Neural crest cell (in vitro differentiated cells): ENCODE data around the gene EPG5. TPM values are rescaled to one million over a fixed set of nuclear protein-coding genes. Genes with fewer than 3 reads are reported as not detected.

Experiments
- DNase-seq: peaks from one replicate; pipeline ENCODE4 v3.0.0; 2021; ENCODE audit warnings: low read depth, mixed read lengths, low spot score
- H3K27ac Mint-ChIP-seq: one replicate; pipeline ENCODE4 v1.8.0; 2021; ENCODE audit warnings: mild to moderate bottlenecking, mixed read lengths; ENCODE audit not compliant: unreplicated experiment
- H3K27me3 Mint-ChIP-seq: 2 replicates; pipeline ENCODE4 v1.8.0; 2021; ENCODE audit warnings: low read depth, mild to moderate bottlenecking, mixed read lengths
- H3K36me3 Mint-ChIP-seq: 2 replicates; pipeline ENCODE4 v1.8.0; 2021; ENCODE audit warnings: low read depth, mild to moderate bottlenecking, mixed read lengths
- H3K4me1 Mint-ChIP-seq: 2 replicates; pipeline ENCODE4 v1.8.0; 2021; ENCODE audit warnings: mixed read lengths
- H3K4me3 Mint-ChIP-seq: one replicate; pipeline ENCODE4 v1.8.0; 2021; ENCODE audit warnings: mild to moderate bottlenecking, mixed read lengths
- H3K9me3 Mint-ChIP-seq: 2 replicates; pipeline ENCODE4 v1.8.0; 2021; ENCODE audit warnings: mixed read lengths
- total RNA-seq: library from RNA; stranded (reverse); gene quantifications from 2 replicates; pipeline ENCODE4 v1.2.1, GENCODE V29; 2021
- TF ChIP-seq, protein P1 (sequence below): fragments of 200-600 bp; sonication (generic); conservative IDR thresholded peaks from 2 replicates; pipeline ENCODE4 v1.5.0; 2021; ENCODE audit warnings: antibody characterized with exemption, mild to moderate bottlenecking

Gene EPG5
- total RNA-seq, 1 donor from 2014 or later: 20.5 TPM

DNA sequence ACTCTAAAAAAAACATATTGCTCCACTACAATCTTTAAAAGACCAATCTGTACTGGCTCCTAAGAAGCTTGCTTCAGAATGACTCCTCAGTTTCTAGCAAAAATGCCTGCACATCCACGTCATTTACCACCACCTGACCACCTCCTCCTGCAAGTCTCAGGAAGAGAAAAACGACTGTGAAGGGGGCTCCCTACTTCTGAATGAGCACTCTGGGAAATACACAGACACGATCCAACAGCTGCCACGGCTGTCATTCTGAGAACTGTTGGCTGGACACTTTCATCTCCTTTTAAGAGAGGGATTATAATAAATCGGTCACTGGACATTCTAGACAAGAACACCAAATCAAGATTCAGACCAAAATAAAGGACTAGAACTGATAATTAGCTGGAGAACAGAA lies 21.5 kb downstream of the EPG5 start:
- Mint-ChIP-seq H3K9me3 (no peaks in the 10 kb centered on the region), H3K27me3 (no peaks in the 10 kb centered on the region), H3K4me3 (no peak overlapping the region), H3K36me3 (peaks cover under 1% of the 10 kb centered on the region), H3K4me1 (no peaks in the 10 kb centered on the region), H3K27ac (no peak overlapping the region)
- TF ChIP-seq, protein P1, sequence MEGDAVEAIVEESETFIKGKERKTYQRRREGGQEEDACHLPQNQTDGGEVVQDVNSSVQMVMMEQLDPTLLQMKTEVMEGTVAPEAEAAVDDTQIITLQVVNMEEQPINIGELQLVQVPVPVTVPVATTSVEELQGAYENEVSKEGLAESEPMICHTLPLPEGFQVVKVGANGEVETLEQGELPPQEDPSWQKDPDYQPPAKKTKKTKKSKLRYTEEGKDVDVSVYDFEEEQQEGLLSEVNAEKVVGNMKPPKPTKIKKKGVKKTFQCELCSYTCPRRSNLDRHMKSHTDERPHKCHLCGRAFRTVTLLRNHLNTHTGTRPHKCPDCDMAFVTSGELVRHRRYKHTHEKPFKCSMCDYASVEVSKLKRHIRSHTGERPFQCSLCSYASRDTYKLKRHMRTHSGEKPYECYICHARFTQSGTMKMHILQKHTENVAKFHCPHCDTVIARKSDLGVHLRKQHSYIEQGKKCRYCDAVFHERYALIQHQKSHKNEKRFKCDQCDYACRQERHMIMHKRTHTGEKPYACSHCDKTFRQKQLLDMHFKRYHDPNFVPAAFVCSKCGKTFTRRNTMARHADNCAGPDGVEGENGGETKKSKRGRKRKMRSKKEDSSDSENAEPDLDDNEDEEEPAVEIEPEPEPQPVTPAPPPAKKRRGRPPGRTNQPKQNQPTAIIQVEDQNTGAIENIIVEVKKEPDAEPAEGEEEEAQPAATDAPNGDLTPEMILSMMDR: no peak
- DNase-seq: no peak

DNA sequence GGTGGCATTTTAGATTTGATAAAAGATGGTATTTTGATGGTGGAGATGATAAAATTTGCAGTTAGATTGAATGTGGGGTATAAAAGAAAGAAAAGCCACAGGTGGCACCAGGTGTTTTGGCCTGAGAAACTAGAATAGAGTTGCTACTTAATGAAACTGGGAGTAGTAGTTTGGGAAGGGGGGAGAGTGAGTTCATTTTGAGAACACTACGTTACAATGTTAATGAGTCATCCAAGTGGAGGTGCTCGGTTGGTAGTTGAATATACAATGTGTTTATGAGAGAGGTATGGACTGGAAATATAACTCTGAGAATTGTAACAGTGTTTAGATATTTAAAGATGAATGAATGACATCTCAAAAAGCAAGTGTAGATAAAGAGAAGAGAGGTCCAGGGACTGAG lies 26.4 kb downstream of the EPG5 start:
- no peak overlapping the region for H3K4me3 Mint-ChIP-seq
- no peaks in the 10 kb centered on the region for H3K9me3 Mint-ChIP-seq
- TF ChIP-seq, protein P1: no peak
- H3K27ac Mint-ChIP-seq: no peak overlapping the region
- peaks cover 13% of the 10 kb centered on the region for H3K36me3 Mint-ChIP-seq
- no peaks in the 10 kb centered on the region for H3K27me3 Mint-ChIP-seq
- no peak for DNase-seq
- H3K4me1 Mint-ChIP-seq: no peaks in the 10 kb centered on the region

DNA sequence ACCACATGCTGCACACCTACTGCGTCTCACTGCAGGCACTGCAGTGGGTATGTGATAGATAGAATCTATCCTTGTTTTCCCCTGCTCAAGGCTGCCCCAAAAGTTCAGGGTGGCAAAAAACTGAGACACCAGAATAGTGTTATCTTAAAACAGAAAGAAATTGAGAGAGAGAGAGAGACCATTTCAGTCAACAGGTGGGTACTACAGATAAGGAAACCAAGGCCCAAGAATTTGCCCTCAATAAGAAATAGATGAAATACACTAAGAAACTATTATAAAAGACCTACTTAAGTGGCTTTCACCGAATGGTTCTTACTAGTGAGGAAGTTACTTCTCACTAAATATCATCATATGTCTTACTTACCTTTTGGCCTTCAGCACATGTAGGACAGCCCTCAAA lies 27.9 kb downstream of the EPG5 start:
- Mint-ChIP-seq H3K4me3 (no peak overlapping the region), H3K27me3 (no peaks in the 10 kb centered on the region), H3K4me1 (no peaks in the 10 kb centered on the region), H3K9me3 (no peaks in the 10 kb centered on the region), H3K36me3 (peaks cover 13% of the 10 kb centered on the region), H3K27ac (no peak overlapping the region)
- DNase-seq: no peak
- TF ChIP-seq, protein P1: no peak

DNA sequence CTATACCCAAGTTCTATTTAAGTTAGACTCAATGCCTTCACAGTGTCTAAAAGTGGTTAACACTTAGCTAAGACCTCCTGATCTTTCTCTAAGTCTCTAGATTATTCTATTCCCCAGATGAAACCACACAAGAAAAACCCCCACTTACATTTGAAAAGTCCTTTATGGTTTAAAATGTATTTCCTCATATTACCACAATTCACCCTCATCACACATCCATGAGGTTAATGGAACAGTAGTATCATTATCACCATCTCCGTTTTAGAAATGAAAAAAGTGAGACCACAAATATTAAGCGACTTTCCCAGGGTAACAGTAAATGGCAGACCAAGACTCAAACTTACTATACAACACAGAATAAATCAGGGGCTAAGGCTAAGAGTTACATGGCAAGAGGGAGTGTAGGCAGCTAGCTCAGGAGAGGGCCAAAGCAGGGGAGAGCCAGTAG lies 28.6 kb downstream of the EPG5 start:
- Mint-ChIP-seq H3K27me3 (no peaks in the 10 kb centered on the region), H3K4me3 (no peak overlapping the region), H3K4me1 (no peaks in the 10 kb centered on the region), H3K9me3 (no peaks in the 10 kb centered on the region), H3K27ac (no peak overlapping the region), H3K36me3 (peaks cover 13% of the 10 kb centered on the region)
- TF ChIP-seq, protein P1: no peak
- no peak for DNase-seq

DNA sequence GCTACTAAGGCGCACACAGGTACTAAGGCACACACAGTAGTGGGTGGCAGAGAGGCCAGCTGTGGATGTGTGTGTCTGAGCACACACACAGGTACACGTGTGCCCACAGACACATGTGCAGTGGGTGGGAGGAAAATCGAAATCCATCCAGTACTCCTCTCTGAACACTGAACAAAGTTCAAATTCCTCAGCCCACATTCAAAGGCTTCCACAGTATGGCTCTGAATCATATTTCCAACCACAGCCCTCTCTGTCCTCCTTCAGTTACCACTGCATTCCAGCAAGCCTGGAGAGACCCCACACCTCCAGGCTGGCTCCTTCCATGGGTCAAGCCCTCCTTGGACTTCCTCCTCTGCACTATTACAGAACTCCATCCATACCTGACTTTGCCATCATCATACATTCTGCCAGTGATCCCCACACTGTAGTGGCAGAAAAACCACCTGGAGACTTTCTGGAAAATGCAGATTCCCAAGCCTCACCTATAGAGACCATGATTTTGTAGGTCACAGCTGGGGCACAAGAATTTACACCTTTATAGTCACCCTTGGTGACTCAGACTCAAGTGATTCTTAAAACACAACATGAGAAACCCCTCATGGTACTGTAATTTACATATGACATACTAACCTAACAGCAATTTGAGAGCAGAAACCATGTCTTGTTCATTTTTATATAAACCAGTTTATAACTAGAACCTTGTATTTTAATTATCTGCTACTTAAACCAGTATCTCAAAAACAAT lies 31.4 kb downstream of the EPG5 start:
- H3K4me3 Mint-ChIP-seq: no peak overlapping the region
- no peaks in the 10 kb centered on the region for H3K4me1 Mint-ChIP-seq
- TF ChIP-seq, protein P1: no peak
- no peak for DNase-seq
- H3K27ac Mint-ChIP-seq: no peak overlapping the region
- H3K9me3 Mint-ChIP-seq: no peaks in the 10 kb centered on the region
- no peaks in the 10 kb centered on the region for H3K27me3 Mint-ChIP-seq
- peaks cover 13% of the 10 kb centered on the region for H3K36me3 Mint-ChIP-seq
